Kasumi-1 (cell line): Measurements from ENCODE around the gene ZFP36L2.

Experiments
- DNase-seq, 2 experiments: peaks; one replicate each; lab custom pipeline; 2025; lab: John Stamatoyannopoulos, UW

Gene ZFP36L2

DNA sequence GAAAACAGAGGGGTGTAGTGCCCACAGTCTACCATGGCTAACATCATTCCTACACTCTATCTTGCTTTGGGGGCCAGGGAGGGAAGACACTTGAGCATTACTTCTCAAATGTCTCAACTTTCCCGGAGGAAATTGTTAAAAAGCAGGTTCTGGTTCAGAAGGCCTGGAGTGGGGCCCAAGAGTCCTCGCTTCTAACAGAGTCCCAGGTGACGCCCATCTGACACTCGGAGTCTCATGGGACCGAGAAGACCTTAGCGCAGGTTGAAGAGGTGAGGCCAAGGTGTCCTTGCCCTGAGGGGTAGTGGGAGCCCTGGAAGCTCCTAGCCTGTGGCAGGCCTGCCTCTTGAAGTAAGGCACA is 40.1 kb downstream of the ZFP36L2 start:
- no peak for DNase-seq

- DNase-seq = no peak
Measured at GRCh38 chr2:43185146-43185545, 41.3 kb downstream of the ZFP36L2 start.

DNA sequence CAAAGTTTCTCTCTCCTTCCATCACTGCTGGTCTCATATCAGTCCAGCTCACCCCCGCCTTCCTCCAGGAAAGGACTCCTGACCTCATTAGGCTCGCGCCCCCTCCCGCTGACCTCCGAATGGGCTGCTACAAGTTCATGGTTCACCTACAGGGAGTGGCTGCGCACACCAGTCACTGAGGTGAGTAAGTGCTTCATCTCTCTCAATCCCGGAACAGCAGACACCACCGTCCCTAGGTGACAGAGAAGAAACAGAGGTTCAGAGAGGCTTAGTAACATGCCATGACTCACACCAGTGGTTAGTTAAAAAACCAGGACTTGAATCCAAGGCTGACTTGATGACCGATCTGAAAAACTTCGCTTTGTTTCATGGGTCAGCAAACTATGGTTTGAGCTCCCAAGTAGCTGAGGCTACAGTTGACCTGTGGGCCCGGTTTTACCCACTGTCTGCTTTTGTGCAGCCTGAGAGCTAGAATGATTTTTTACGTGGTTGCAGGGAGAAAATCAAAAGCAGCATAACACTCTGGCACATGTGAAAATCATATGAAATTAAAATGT is 42.0 kb downstream of the ZFP36L2 start:
- no peak for DNase-seq

GRCh38 chr2:43183743-43184142 is 42.7 kb downstream of the ZFP36L2 start:
- no peak for DNase-seq

DNA sequence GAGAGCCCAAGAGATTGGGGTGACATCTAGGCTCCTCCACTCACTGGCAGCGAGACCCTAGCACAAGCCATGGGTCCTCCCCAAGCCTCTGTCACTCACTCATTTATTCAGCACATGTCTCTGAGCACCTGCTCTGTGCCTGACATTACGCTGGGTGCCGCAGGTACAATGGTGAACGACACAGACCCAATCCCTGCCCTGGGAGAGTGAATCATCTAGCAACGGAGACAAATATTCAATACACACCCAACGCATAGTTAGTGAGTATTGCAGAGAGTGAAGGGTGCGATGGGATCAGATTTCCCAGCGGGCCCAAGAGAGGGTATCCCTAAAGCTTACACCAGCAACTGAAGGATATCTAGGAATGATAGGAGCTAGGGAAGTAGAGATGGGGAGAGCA is 45.5 kb downstream of the ZFP36L2 start:
- no peak for DNase-seq

DNA sequence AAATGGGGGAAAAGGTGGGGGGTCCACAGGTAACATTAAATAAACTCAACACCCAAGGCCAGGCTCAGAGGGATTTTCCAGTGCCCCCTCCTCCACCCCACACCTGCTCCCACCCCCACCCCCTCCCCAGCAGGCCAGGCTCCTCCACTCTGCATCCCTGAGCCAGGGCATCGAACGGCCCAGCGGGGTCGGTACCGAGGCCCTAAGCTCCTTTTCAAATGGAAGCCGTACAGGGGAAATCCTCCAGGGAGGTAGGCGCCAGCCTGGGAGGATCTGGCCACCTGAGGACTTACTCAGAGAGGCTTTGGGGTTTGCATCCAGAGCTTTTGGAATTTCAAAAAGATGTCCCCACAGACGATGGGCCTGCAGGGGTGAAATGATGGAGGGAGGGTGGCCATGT is 46.5 kb downstream of the ZFP36L2 start:
- no peak for DNase-seq

GRCh38 chr2:43178602-43179542 is 47.5 kb downstream of the ZFP36L2 start:
- DNase-seq = peak; percentile 71 to 77

- no peak for DNase-seq
Measured at GRCh38 chr2:43178055-43178598, 48.3 kb downstream of the ZFP36L2 start.

DNA sequence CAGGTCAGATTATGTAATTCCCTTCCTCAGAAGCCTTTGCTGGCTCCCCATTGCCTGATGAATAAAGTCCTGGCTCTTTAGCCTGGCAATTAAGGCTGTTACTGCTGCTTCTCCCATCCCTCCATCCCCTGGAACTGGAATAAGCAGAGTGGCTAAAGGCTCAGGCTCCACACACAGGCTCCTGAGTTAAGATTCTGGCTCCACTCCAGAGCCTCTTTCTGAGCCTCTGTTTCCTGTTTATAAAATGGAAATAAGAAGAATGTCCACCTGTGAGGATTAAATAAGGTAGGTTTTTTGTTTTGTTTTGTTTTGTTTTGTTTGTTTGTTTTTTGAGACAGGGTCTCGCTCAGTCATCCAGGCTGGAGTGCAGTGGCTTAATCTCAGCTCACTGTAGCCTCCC is 50.0 kb downstream of the ZFP36L2 start:
- no peak for DNase-seq

GRCh38 chr2:43175876-43176275 is 50.5 kb downstream of the ZFP36L2 start:
- DNase-seq = no peak

- DNase-seq = no peak
Measured at GRCh38 chr2:43175020-43175441, 51.4 kb downstream of the ZFP36L2 start.

DNA sequence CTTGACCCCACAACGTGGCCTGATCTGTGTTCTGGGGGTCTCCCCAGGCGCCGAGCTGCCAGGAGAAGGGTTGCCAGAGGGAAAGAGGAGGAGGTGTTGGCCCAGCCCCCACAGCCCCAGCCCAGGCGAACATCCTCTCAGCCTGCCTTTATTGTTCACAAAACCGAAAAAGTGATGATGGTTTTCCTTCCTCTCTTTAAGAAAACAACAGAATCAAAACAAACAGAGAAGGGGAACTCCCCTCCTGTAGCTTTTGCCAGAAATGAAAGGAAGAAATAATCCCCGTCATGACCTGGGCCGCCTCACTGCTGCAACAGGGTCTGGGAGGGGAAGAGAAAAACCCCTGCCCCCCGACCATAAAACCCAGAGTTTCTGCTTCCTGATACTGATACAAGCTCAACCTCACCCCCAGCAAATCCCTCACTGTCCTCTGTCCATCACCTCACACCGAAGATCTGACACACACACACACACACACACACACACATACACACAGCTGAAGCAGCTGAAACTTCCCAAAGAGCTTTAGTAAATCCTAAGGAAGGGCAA is 52.0 kb downstream of the ZFP36L2 start:
- no peak for DNase-seq
